Pancreas (tissue), 10 donors: ENCODE measurements around the gene CCDC82. TPM values are rescaled to one million over a fixed set of nuclear protein-coding genes. Genes with fewer than 3 reads are reported as not detected.

Experiments
- ATAC-seq, 4 donors: fragments of 200-7000 bp; cut with Tn5 transposase; one replicate each; pipeline versions ENCODE4 v1.8.0 to v1.9.1; 2020; ENCODE audit warnings: mild to moderate bottlenecking in 4 of 4, moderate library complexity in 4 of 4
- DNase-seq, 6 donors: peaks; one replicate each; pipeline ENCODE4 v3.0.0-alpha.2; 2020
- FAIRE-seq: peaks from 2 replicates; lab custom pipeline; 2012; peaks lifted over from hg19 to GRCh38; lab: Jason Lieb, UNC
- H3K27ac ChIP-seq, 4 donors: fragments of 200-600 bp; sonication (generic); 1 replicate in 3 of 4; 2 replicates in 1 of 4; pipeline versions ENCODE4 v1.5.0 to v1.8.0; 2020
- H3K27me3 ChIP-seq, 4 donors: fragments of 200-600 bp; one replicate each; pipeline ENCODE4 v1.8.0; 2021
- H3K36me3 ChIP-seq, 3 donors: fragments of 200-600 bp; sonication (generic) in 1 of 3; one replicate each; pipeline versions ENCODE4 v1.5.0 to v1.8.0; 2020 to 2021
- H3K4me1 ChIP-seq, 3 donors: fragments of 200-600 bp; one replicate each; pipeline ENCODE4 v1.8.0; 2021
- H3K4me3 ChIP-seq, 4 donors: fragments of 200-600 bp; sonication (generic) in 2 of 4; one replicate each; pipeline versions ENCODE4 v1.5.0 to v1.8.0; 2020 to 2021
- H3K9me3 ChIP-seq, 4 donors: fragments of 200-600 bp; one replicate each; pipeline ENCODE4 v1.8.0; 2021
- WGBS, 2 donors: extraction: QIAGEN DNeasy Blood & Tissue Kit; methylation state at CpG; one replicate each; pipeline ENCODE4 v1.1.7; 2013; 5-methylcytosine and 5-hydroxymethylcytosine counted together
- intact Hi-C, 3 donors: fragments of 100-400 bp; cut with DNase I; formaldehyde crosslinking; loops; one replicate each; pipeline versions ENCODE4 v1.11.1 to v1.14.2; 2022
- polyA plus RNA-seq, 2 donors: library from polyadenylated mRNA; stranded (reverse); fragments of 200-250 nt; gene quantifications; one replicate each; pipeline ENCODE4 v1.2.3, GENCODE V29; 2013
- total RNA-seq, 6 donors: library from RNA; stranded (reverse); fragmentation: NEBNext Ultra II Directional in 4 of 6; extraction: Animal tissue kit (Norgen Biotek cat#: 25700) in 4 of 6; gene quantifications; one replicate each; pipeline versions ENCODE4 v1.2.1 to v1.2.4, GENCODE V29; 2021 to 2023
- TF ChIP-seq, protein P1 (sequence below), 4 donors: fragments of 200-600 bp; sonication (generic) in 3 of 4; IDR thresholded peaks; one replicate each; pipeline versions ENCODE4 v1.5.0 to v1.8.0; 2021; ENCODE audit warnings: antibody characterized with exemption in 4 of 4
- donor health status: healthy with polysubstance abuse.
- donor health status: DM: no; HTN: no; CAD: no; lungs with moderate emphysema.
- donor health status: DM: no; HTN: no; CAD: no.
- donor health status: control.
- donor health status: control.
- donor health status: Bipolar disorder and iron deficiency.
- donor health status: DM: yes; HTN: yes; CAD: no.
- donor health status: DM: no; HTN: no; CAD: no.
- donor health status: DM: no; HTN: no; CAD: no.
- donor health status: DM: yes; HTN: yes; CAD: no.

The CCDC82 gene
- total and polyA plus RNA-seq, 8 donors: 5.5 to 18.2 (median 10.3) TPM

- H3K27ac ChIP-seq: no peak overlapping the region
- FAIRE-seq (no peak), DNase-seq (no peak), ATAC-seq (no peak)
- TF ChIP-seq, protein P1, sequence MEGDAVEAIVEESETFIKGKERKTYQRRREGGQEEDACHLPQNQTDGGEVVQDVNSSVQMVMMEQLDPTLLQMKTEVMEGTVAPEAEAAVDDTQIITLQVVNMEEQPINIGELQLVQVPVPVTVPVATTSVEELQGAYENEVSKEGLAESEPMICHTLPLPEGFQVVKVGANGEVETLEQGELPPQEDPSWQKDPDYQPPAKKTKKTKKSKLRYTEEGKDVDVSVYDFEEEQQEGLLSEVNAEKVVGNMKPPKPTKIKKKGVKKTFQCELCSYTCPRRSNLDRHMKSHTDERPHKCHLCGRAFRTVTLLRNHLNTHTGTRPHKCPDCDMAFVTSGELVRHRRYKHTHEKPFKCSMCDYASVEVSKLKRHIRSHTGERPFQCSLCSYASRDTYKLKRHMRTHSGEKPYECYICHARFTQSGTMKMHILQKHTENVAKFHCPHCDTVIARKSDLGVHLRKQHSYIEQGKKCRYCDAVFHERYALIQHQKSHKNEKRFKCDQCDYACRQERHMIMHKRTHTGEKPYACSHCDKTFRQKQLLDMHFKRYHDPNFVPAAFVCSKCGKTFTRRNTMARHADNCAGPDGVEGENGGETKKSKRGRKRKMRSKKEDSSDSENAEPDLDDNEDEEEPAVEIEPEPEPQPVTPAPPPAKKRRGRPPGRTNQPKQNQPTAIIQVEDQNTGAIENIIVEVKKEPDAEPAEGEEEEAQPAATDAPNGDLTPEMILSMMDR (IDR thresholded peaks at IDR 0.05): no peak
- H3K27me3 ChIP-seq: no peaks in the 10 kb centered on the region
- 84 to 91% methylated on average over 10 of the region's 10 CpGs for WGBS, 2 donors
- H3K4me1 ChIP-seq: peaks cover 0 to 9% (median 0%) of the 10 kb centered on the region in 3 donors
- H3K4me3 ChIP-seq: no peak overlapping the region
- H3K9me3 ChIP-seq: no peaks in the 10 kb centered on the region
- no peaks in the 10 kb centered on the region for H3K36me3 ChIP-seq
- intact Hi-C loops: no loop called here
Observed at GRCh38 chr11:96322775-96323641, 66.7 kb downstream of the CCDC82 start.

GRCh38 chr11:96321091-96321490, 68.6 kb downstream of the CCDC82 start:
- H3K27me3 ChIP-seq: no peaks in the 10 kb centered on the region
- no peak for ATAC-seq
- intact Hi-C loops: no loop called here
- TF ChIP-seq, protein P1 (IDR thresholded peaks at IDR 0.05): no peak
- no peaks in the 10 kb centered on the region for H3K36me3 ChIP-seq
- H3K27ac ChIP-seq: no peak overlapping the region
- no peak overlapping the region for H3K4me3 ChIP-seq
- FAIRE-seq: no peak
- no peaks in the 10 kb centered on the region for H3K9me3 ChIP-seq
- no peak for DNase-seq
- peaks cover 0 to 14% (median 0%) of the 10 kb centered on the region in 3 donors for H3K4me1 ChIP-seq
- WGBS, 2 donors: 85 to 93% methylated on average over 5 of the region's 5 CpGs

GRCh38 chr11:96319898-96320656, 69.6 kb downstream of the CCDC82 start:
- Histone ChIP-seq H3K4me3 (no peak overlapping the region), H3K9me3 (no peaks in the 10 kb centered on the region), H3K27ac (no peak overlapping the region), H3K4me1 (peaks cover 0 to 11% (median 0%) of the 10 kb centered on the region in 3 donors), H3K36me3 (no peaks in the 10 kb centered on the region), H3K27me3 (no peaks in the 10 kb centered on the region)
- TF ChIP-seq, protein P1 (IDR thresholded peaks at IDR 0.05): no peak
- intact Hi-C loops: no loop called here
- WGBS, 2 donors: 50 to 57% methylated on average over 2 of the region's 2 CpGs
- no peak for ATAC-seq
- no peak for DNase-seq
- FAIRE-seq: no peak

- intact Hi-C loops: no loop called here
- ATAC-seq (no peak), DNase-seq (no peak), FAIRE-seq (no peak)
- no peak overlapping the region for H3K4me3 ChIP-seq
- no peaks in the 10 kb centered on the region for H3K36me3 ChIP-seq
- 81 to 87% methylated on average over 3 of the region's 3 CpGs for WGBS, 2 donors
- no peaks in the 10 kb centered on the region for H3K27me3 ChIP-seq
- H3K4me1 ChIP-seq: peaks cover 0 to 14% (median 0%) of the 10 kb centered on the region in 3 donors
- TF ChIP-seq, protein P1 (IDR thresholded peaks at IDR 0.05): no peak
- H3K27ac ChIP-seq: no peak overlapping the region
- H3K9me3 ChIP-seq: no peaks in the 10 kb centered on the region
Observed at GRCh38 chr11:96318850-96319249, 70.9 kb downstream of the CCDC82 start.
